DOHH2 (cell line): ENCODE data around the gene CDC6.

Experiments used
- H3F3A ChIP-seq: fragments of 200-600 bp; sonication (generic), shearing (Covaris generic); 2 replicates; pipeline ENCODE4 v1.6.0; 2016; ENCODE audit warnings: antibody characterized with exemption, mild to moderate bottlenecking; ENCODE audit not compliant: control insufficient read depth, insufficient read depth
- H3K27ac ChIP-seq: fragments of 200-600 bp; sonication (generic); 2 replicates; pipeline ENCODE4 v1.5.1; 2014; ENCODE audit warnings: low read depth, mild to moderate bottlenecking, low read length, moderate library complexity
- H3K27me3 ChIP-seq: fragments of 200-600 bp; sonication (generic); 2 replicates; pipeline ENCODE4 v1.6.1; 2014; ENCODE audit warnings: mild to moderate bottlenecking, low read length, mixed read lengths; ENCODE audit not compliant: control insufficient read depth
- H3K36me3 ChIP-seq: fragments of 200-600 bp; sonication (generic); 2 replicates; pipeline ENCODE4 v1.6.1; 2014; ENCODE audit warnings: mild to moderate bottlenecking, low read length, moderate library complexity, mixed read lengths; ENCODE audit not compliant: control insufficient read depth
- H3K4me1 ChIP-seq: fragments of 200-600 bp; sonication (generic); 2 replicates; pipeline ENCODE4 v1.6.1; 2014; ENCODE audit warnings: mild to moderate bottlenecking, low read length, mixed read lengths; ENCODE audit not compliant: control insufficient read depth
- H3K4me2 ChIP-seq: fragments of 200-600 bp; sonication (generic); 2 replicates; pipeline ENCODE4 v1.6.0; 2014; ENCODE audit warnings: mild to moderate bottlenecking, low read length, moderate library complexity
- H3K4me3 ChIP-seq: fragments of 200-600 bp; sonication (generic); 2 replicates; pipeline ENCODE4 v1.5.1; 2014; ENCODE audit warnings: mild to moderate bottlenecking, low read length, mixed read lengths
- H3K79me2 ChIP-seq: fragments of 200-600 bp; sonication (generic); 2 replicates; pipeline ENCODE4 v1.6.1; 2014; ENCODE audit warnings: mild to moderate bottlenecking, low read length, mixed read lengths; ENCODE audit not compliant: control insufficient read depth
- H3K9me2 ChIP-seq: fragments of 200-600 bp; sonication (generic); replicated peaks from 2 replicates; pipeline ENCODE4 v1.6.1; 2014; ENCODE audit warnings: mild to moderate bottlenecking, low read length, mixed read lengths; ENCODE audit not compliant: control insufficient read depth
- H3K9me3 ChIP-seq: fragments of 200-600 bp; sonication (generic); 2 replicates; pipeline ENCODE4 v1.6.1; 2014; ENCODE audit warnings: antibody characterized with exemption, low read length, mixed read lengths; ENCODE audit not compliant: control insufficient read depth, insufficient read depth
- H4K20me1 ChIP-seq: fragments of 200-600 bp; sonication (generic); 2 replicates; pipeline ENCODE4 v1.6.0; 2014; ENCODE audit warnings: low read depth, mild to moderate bottlenecking, antibody characterized with exemption, low read length, moderate library complexity; ENCODE audit not compliant: control insufficient read depth, insufficient read depth
- CTCF ChIP-seq: fragments of 200-600 bp; sonication (generic); IDR thresholded peaks from one replicate; pipeline ENCODE4 v1.5.1; 2014; ENCODE audit warnings: antibody characterized with exemption, mild to moderate bottlenecking, low read depth, low read length; ENCODE audit not compliant: poor library complexity, severe bottlenecking
- EZH2phosphoT487 ChIP-seq: fragments of 200-600 bp; sonication (generic); IDR thresholded peaks from 2 replicates; pipeline ENCODE4 v1.6.1; 2017; ENCODE audit warnings: borderline replicate concordance, mild to moderate bottlenecking, antibody characterized with exemption, low read length, moderate library complexity, mixed read lengths

Gene CDC6

GRCh38 chr17:40260528-40260927 lies 27.2 kb upstream of the CDC6 start:
- no peak overlapping the region for H3K27ac ChIP-seq
- H4K20me1 ChIP-seq = no peaks in the 10 kb centered on the region
- H3K9me2 ChIP-seq = no peaks in the 10 kb centered on the region
- H3K4me3 ChIP-seq = no peak overlapping the region
- H3K4me1 ChIP-seq = no peaks in the 10 kb centered on the region
- no peaks in the 10 kb centered on the region for H3K9me3 ChIP-seq
- H3K79me2 ChIP-seq = no peaks in the 10 kb centered on the region
- H3K4me2 ChIP-seq = no peak overlapping the region
- H3K36me3 ChIP-seq = peaks cover 36% of the 10 kb centered on the region
- H3F3A ChIP-seq = no peaks in the 10 kb centered on the region
- TF ChIP-seq EZH2phosphoT487 = no peak
- TF ChIP-seq CTCF = no peak
- H3K27me3 ChIP-seq = no peaks in the 10 kb centered on the region

- Histone ChIP-seq H3K9me3 (no peaks in the 10 kb centered on the region), H4K20me1 (no peaks in the 10 kb centered on the region), H3K9me2 (no peaks in the 10 kb centered on the region), H3K4me3 (no peak overlapping the region), H3K79me2 (no peaks in the 10 kb centered on the region), H3K4me1 (no peaks in the 10 kb centered on the region), H3K27me3 (no peaks in the 10 kb centered on the region), H3K4me2 (no peak overlapping the region), H3K36me3 (peaks cover 28% of the 10 kb centered on the region), H3F3A (no peaks in the 10 kb centered on the region), H3K27ac (no peak overlapping the region)
- TF ChIP-seq CTCF = no peak
- TF ChIP-seq EZH2phosphoT487 = no peak
Observed at GRCh38 chr17:40264458-40265185, 23.1 kb upstream of the CDC6 start.

- no peaks in the 10 kb centered on the region for H3K79me2 ChIP-seq
- no peaks in the 10 kb centered on the region for H3K27me3 ChIP-seq
- H3K4me2 ChIP-seq = no peak overlapping the region
- no peaks in the 10 kb centered on the region for H3K9me3 ChIP-seq
- H3K4me1 ChIP-seq = no peaks in the 10 kb centered on the region
- no peaks in the 10 kb centered on the region for H3K9me2 ChIP-seq
- no peak overlapping the region for H3K27ac ChIP-seq
- H4K20me1 ChIP-seq = no peaks in the 10 kb centered on the region
- H3K36me3 ChIP-seq = peaks cover 25% of the 10 kb centered on the region
- no peak for TF ChIP-seq CTCF
- TF ChIP-seq EZH2phosphoT487 = no peak
- H3F3A ChIP-seq = no peaks in the 10 kb centered on the region
- no peak overlapping the region for H3K4me3 ChIP-seq
Observed at GRCh38 chr17:40265337-40265736, 22.3 kb upstream of the CDC6 start.
